CMK (cell line): ENCODE data around the gene TTC27.
"Not testable (repeated sequence)": the region's sequence is repeated elsewhere in the genome, so short reads cannot be mapped to it uniquely, and the experiment has no call there.

ENCODE experiments used
- DNase-seq: peaks from one replicate; pipeline ENCODE4 v3.0.0-alpha.2; 2010; ENCODE audit warnings: low read depth

The TTC27 gene

DNA sequence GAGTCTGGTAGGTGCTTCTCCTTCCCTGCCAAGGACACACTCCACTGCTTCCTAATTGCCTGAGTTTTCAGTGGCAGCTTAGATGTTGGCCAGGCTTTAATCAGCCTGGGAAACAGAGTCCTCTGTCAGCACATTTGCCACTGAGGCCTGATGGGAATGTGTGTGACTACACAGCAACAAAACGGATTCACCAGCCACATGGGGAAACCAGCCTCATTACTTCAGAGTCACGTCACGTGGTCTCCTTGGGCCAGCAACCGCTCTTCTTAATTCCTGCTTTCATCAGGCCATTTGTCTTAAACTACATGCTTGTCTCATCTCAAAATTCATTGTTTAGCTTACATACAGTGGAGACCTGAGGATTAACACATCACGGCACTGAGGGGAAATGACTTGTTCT, 225.0 kb downstream of the TTC27 start:
- DNase-seq, result no peak

DNA sequence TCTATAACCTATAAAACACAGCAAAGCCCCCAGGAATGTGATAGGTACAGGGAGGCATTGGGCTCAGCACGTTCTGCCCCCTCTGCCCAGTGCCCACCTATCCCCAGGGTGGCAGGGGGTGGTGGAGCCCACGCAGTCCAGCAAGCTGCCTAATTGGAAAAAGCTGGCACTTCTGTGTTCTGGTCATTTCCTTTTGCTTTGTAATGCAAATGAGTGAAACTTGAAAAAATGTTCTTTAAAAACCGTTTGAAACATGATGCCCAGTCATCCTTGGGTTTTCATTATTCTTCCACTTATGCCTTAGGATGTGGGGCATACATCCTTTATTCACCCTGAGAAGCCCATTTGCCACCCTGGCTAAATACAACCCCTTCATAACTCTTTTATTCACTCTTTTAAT, 229.0 kb downstream of the TTC27 start:
- DNase-seq, result no peak

DNA sequence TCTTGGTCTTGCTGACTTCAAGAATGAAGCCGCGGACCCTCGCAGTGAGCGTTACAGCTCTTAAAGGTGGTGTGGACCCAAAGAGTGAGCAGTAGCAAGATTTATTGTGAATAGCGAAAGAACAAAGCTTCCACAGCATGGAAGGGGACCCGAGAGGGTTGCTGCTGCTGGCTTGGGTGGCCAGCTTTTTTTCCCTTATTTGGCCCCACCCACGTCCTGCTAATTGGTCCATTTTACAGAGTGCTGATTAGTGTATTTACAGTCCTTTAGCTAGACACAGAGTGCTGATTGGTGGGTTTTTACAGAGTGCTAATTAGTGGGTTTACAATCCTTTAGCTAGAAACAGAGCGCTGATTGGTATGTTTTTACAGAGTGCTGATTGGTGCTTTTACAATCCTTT, 230.9 kb downstream of the TTC27 start:
- no peak for DNase-seq

DNA sequence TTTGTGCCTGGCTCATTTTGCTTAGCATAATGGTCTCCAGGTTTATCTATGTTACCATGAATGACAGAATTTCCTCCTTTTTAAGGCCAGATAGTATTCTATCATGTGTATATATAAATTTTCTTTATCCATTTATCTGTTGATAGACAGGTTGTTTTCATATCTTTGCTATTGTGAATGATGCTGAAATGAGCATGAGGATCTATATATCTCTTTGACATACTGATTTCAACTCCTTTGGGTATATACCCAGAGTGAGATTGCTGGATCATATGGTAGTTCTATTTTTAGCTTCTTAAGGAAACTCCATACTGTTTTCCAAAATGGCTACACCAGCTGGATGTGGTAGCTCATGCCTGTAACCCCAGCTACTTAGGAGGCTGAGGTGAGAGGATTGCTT, 232.5 kb downstream of the TTC27 start:
- no peak for DNase-seq

DNA sequence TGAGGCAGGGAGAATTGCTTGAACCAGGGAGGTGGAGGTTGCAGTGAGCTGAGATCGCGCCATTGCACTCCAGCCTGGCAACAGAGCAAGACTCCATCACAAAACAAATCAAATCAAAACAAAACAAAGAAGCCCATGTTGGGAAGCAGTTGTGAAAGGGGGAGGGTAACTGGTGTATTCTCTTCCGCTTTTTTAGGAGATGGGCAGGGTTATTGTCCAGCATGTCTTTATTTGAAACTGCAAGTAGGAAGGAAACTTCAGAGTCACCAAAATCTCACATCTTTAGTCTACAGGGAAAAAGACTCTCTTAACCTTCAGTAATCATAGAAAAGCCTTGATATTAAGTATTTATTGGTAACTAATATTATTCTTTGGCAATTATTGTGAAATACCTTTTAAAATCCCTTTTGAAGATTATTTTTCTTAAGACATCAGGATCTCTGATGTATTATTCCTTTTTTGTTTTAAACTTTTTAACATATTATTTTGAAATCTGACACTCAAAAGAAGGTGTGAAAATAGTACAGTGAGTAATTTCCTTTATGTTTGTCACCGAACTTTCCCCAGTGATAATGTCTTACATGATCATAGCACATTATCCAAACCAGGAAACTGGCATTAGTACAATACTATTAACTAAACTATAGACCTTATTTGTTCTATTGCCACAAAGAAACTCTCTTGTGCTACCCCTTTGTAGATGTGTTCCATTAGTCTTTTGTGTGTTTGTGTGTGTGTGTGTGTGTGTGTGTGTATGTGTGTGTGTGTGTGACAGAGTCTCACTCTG, 234.6 kb downstream of the TTC27 start:
- DNase-seq, result no peak

DNA sequence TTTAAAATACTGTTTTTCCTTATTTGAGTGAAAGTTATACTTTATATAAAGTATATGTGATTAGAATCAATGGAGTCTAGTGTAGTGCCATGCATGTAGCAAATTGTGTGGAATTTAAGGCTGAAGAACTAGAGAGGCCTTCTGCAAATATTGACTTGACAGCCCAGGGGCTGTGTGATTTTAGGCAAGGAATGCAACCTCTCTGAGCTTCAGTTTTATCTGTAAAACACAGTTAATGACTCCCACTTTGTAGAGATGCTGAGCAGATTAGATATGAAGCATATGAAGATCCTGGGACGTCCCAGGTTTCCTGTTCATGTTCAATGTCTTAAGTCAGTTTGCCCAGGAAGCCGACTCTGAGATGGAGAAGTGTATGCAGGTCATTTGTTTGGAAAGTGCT, 235.5 kb downstream of the TTC27 start:
- no peak for DNase-seq

DNA sequence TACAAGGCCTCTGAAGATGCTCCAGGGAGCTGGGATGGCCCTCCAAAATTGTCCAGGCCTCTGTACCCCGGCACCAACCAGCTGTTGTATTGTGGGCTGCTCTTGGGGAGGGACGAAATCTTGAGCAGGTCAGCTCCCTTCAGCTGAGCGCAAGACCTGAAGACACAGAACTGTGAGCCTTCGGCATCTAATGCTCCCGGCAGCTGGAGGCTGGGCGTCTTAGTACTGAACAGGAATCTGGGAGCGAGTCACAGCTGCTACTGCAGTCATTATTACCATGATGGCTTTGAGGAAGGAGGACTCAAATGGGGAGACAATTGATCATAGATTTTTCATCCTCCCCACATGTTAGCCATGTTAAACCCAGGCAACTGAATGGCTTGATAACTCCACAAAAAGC, 236.0 kb downstream of the TTC27 start:
- DNase-seq, result no peak

DNA sequence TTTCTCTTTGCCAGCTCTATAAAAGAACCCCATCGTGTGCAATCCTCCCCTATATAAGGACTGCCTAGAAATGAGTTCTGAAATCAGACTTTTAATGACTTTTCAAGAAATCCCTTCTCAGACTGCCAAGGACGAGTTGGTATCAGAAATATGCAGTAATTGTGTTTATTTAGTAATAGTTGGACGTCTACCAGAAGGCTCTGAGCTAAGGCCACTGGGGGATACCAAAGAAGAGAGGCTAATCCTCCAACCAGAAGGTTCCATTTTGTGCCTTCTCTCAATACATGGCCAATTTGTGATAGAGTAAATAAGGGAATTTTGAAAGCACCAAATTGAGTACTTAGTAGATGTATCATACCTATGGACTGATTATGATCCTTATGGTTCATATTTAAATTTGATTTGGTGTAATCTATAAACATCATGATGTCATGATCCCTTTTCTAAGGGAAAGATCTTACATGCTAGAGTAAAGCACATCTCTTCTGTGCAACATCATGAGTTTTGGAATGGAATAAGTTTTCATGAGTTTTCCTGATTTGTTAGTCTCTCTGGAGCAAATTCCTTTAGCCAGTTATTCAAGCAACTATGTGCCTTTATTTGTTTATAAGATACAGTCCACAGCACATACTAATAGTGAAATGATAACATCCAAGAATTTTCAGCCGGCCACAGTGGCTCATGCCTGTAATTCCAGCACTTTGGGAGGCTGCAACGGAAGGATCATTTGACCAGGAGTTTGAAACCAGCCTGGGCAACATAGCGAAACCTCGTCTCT, 236.7 kb downstream of the TTC27 start:
- no peak for DNase-seq

DNA sequence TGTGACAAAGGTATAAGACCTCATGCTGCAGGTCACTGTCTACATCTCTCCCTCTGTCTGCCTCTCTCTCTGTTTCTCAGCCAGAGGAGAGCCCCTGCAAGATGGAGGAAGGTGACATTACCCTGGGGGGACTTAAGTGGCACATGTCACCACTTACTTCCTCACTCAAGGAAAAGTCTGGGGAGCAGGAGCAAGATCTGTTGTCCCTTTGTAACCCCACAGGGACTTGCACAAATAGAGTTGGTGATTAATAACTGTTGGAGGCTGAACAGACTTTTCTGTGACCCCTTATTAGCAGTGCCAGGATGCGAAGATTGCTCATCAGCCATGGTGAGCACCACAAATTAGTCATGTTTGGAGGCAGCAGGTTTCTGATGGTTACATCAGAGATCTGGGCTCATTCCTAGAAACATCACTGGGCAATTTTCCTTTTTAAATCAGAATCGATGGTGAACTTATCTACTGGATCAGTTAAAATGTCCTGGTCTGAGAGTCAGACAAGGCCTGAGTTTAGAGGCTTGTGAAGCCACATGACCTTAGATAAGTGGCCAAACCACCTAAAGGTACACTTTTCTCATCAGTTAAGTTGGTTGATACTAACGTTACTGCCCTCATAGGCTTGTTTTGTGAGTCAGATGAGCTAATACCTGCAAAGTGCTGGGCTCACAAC, 237.7 kb downstream of the TTC27 start:
- DNase-seq, result no peak

DNA sequence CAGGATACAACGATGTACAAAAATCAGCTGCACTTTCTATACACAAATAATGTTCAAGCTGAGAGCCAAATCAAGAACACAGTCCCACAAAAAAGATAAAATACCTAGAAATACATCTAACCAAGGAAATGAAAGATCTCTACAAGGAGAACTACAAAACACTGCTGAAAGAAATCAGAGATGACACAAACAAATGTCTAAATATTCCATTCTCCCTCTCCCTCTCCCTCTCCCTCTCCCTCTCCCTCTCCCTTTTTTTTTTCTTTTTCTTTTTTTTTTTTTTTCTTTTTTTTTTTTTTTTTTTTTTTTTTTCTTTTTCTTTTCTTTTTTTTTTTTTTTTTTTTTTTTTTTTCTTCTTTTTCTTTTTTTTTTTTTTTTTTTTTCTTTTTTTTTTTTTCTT, 238.6 kb downstream of the TTC27 start:
- not testable (repeated sequence) for DNase-seq
